Stimulated activated CD8-positive, alpha-beta memory T cell treated with anti-CD3 and anti-CD28 coated beads, Interleukin-7, amount 100 ng/mL, for 1 hour (primary cell): Measurements from ENCODE around the gene KRTAP5-8.
"Not testable (repeated sequence)": the region's sequence is repeated elsewhere in the genome, so short reads cannot be mapped to it uniquely, and the experiment has no call there.

Experiments used
- DNase-seq, 2 donors: peaks; one replicate each; pipeline ENCODE4 v3.0.0-alpha.2; 2020; ENCODE audit warnings: low read depth in 2 of 2

Gene KRTAP5-8

GRCh38 chr11:71507102-71507501 is 30.7 kb upstream of the KRTAP5-8 start:
- DNase-seq, result no peak

DNA sequence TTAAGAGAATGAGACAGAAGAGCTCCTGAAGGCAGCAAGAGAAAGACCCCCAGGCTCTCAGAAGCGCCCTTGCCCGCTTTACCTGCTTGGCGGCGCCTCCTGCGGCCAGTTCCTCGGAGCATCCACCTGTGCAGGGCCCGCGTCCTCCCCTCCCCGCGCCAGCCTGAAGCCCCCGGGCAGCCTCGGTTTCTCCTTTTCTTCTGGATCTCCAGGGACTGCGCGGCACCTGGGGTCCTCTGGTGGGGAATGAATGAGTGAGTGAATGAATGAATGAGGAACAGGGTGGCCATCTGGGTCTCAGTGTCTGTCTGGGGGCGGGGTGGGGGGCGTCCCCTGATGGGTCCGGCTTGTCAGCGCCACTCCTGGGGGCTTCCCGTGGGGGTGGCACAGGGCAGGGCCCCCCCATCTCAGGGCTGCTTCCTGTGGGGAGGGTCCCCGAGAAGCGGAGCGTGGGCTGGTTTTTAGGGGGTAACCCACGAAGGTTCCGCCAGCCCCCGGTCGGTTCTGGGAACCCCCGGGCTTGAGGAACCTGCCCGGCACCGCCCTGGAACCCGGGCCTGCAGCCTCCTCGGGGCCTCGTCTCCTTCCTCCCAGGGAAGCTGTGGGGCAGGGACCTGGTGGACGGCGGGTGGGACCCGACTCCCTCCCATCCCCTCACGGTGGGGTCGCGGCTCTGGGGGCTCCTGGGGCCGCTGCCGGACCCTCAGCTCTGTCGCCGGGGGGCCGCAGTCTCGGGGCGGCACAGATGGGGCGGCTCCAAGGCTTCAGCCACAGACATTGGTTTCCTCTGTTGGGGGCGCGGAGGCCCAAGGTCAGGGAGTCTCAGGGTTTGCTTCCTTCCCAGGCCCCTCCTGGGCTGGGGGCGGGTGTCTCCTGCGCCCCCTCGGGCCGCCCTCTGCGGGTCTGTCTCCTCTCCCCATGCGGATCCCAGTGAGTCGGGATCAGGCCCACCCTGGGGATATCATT is 19.0 kb upstream of the KRTAP5-8 start:
- DNase-seq, result no peak

- no peak for DNase-seq
Measured at GRCh38 chr11:71519546-71519945, 18.3 kb upstream of the KRTAP5-8 start.

- DNase-seq, result no peak
Measured at GRCh38 chr11:71525188-71525937, 12.5 kb upstream of the KRTAP5-8 start.

GRCh38 chr11:71525938-71526495 is 11.8 kb upstream of the KRTAP5-8 start:
- no peak for DNase-seq

- DNase-seq, result not testable (repeated sequence)
Measured at GRCh38 chr11:71526796-71527575, 10.8 kb upstream of the KRTAP5-8 start, which contains the start of gene KRTAP5-7. KRTAP5-7 (plus strand) TSS chr11:71527267; CDS start chr11:71527301, 34 bp downstream.

GRCh38 chr11:71527576-71528210 is 10.1 kb upstream of the KRTAP5-8 start:
- no peak for DNase-seq

DNA sequence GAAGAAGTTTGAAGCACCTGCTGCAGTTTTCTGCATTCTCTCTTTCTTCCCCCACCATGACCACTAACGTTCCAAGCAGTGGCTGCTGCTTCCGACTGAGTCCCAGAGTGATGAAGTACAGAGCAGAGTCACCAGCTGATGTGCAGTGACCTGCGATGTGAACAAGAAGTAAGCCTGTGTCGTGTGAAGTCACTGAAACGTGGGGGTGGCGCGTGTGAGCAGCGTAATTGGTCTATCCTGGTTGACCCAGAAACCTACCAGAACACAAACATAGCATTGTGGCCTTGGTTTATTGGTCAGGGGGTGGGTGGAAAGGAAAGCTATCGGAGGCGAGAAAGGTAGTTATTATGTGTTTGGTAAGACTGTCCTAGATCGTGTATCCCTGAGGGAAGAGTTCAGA is 7.2 kb upstream of the KRTAP5-8 start:
- no peak for DNase-seq

GRCh38 chr11:71532036-71532610 is 5.7 kb upstream of the KRTAP5-8 start:
- DNase-seq, result no peak

DNA sequence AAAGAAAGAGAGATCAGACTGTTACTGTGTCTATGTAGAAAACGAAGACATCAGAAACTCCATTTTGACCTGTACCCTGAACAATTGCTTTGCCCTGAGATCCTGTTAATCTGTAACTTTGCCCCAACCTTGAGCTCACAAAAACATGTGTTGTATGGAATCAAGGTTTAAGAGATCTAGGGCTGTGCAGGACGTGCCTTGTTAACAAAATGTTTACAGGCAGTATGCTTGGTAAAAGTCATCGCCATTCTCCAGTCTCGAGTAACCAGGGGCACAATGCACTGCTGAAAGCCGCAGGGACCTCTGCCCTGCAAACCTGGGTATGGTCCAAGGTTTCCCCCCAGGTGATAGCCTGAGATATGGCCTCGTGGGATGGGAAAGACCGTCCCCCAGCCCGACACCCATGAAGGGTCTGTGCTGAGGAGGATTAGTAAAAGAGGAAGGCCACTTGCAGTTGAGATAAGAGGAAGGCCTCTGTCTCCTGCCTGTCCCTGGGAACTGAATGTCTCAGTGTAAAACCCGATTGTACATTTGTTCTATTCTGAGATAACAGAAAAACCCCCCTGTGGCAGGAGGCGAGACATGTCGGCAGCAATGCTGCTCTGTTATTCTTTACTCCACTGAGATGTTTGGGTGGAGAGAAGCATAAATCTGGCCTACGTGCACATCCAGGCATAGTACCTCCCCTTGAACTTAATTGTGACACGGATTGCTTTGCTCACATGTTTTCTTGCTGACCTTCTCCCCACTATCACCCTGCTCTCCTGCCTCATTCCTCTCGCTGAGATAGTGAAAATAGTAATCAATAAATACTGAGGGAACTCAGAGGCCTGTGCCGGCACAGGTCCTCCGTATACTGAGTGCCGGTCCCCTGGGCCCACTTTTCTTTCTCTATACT is 2.9 kb upstream of the KRTAP5-8 start:
- not testable (repeated sequence) for DNase-seq

DNA sequence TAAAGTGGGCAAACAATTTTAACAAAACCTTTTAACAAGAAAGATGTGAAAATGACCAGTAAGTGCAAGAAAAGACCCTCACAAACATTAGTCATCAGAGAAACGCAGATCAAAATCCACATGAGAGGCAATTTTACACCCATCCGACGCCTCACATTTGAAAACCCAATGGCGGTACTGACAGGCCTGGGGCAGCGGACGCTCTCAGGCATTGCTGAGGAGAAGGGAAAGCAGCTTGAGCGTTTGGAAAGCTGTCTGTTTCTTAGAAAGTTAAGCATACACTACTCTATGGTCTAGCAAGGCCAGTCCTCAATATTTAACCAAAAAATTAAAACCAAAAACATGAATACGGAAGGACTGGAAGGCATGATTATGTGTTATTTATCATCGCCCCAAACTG is 2.0 kb upstream of the KRTAP5-8 start:
- no peak for DNase-seq

- DNase-seq, result no peak
Measured at GRCh38 chr11:71537537-71537936, 288 bp upstream of the KRTAP5-8 start.

DNA sequence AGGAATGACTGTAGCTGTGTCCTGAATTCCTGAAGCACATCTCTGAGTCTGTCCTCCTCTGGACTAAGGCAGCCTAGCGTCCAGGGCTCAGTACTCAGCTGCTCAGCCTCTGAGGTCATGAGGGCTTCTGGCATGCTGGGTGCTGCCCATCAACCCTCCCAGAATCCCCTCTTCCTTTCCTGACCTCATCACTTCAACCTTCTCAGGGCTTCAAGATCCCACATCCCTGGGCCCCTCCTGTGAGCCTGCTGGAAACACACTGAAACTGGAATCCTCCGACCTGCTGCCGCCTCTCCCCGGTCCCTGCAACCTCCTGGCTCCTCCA is 803 bp downstream of the KRTAP5-8 start:
- DNase-seq, result no peak

DNA sequence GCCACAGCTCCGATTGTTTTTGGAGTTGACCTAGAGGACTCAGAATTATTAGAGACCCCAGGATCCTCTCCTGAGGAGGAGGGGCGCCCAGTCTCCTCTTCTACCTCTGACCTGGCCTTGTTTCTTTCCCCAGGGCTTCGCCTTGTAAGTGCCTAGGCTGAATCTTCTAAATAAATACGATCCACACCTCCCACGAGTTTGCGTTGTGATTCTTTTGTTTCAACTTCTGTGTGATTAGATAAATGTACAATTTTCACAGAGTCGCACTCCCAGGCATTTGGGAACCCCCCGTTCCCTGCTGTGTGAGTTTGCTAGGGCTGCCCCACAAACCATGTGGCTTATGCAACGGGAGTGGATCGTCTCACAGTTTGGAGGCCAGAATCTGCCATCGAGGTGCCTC is 1.2 kb downstream of the KRTAP5-8 start:
- no peak for DNase-seq

- DNase-seq, result not testable (repeated sequence)
Measured at GRCh38 chr11:71539971-71540370, 2.1 kb downstream of the KRTAP5-8 start.

DNA sequence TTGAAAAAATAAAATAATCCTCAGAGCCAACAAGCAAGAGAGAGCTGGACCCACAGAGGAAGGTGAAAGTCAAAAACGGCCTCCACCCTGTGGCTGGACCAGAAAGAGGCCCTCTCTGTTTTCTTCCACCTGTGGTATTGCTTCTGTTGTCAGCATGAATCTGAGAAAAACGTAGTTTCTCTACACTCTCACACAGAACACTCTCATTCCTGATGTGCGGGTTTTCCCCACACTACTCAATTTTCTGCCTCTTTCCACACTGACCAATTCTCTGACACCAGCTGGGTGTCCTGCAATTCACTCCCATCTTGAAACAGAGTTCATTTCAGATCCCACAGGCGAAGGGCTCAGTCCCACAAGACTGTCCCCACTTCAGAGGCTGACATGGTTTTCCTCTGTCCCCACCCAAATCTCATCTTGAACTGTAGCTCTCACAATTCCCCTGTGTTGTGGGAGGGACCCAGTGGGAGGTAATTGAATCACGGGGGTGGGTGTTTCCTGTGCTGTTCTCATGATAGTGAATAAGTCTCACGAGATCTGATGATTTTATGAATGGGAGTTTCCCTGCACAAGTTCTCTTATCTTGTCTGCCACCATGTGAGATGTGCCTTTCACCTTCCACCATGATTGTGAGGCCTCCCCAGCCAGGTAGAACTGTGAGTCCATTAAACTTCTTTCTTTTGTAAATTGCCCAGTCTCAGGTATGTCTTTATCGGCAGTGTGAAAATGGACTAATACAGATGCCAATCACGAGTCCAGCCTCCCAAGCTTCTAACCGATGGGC is 2.9 kb downstream of the KRTAP5-8 start:
- not testable (repeated sequence) for DNase-seq

DNA sequence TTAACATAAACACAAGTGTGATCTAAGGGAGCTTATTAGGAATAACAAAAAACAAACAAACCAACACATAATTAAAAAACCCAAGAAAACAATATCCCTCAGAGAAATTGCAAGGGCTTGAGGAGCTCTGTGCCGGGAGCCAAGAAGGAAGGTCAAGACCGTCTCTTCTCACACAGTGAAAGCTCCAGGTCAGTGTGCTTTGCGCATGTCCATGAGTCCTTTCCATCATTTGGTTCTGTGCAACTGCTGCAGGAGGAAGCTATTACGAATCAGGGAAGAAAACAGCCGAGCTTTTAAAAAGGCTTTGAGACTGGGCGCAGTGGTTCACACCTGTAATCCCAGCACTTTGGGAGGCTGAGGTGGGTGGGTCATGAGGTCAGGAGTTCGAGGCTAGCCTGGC is 4.6 kb downstream of the KRTAP5-8 start:
- DNase-seq, result no peak

- no peak for DNase-seq
Measured at GRCh38 chr11:71542879-71543777, 5.3 kb downstream of the KRTAP5-8 start.
